GM12878 (cell line): ENCODE measurements around the gene UGGT2. TPM values are rescaled to one million over a fixed set of nuclear protein-coding genes. Genes with fewer than 3 reads are reported as not detected.

ENCODE experiments used
- ATAC-seq: fragments of 200-7000 bp; cut with Tn5 transposase; 3 replicates; pipeline ENCODE4 v1.9.1; 2020; ENCODE audit warnings: mild to moderate bottlenecking, moderate library complexity
- BruUV-seq: library from RNA; stranded (reverse); fragments of 400-500 nt; replicated peaks from 2 replicates; lab custom pipeline; 2021; lab: Mats Ljungman, UMichigan
- CTCF ChIA-PET: fragments of 300-600 bp; sonication (Branson Sonifier 250); formaldehyde crosslinking; extraction: SDS; loops from one replicate; lab custom pipeline; 2021; ENCODE audit warnings: inconsistent platforms; lab: Yijun Ruan, JAX
- POLR2A ChIA-PET: fragments of 350-600 bp; formaldehyde crosslinking; extraction: SDS; loops from one replicate; lab custom pipeline; 2021; ENCODE audit warnings: inconsistent platforms; lab: Charles Lee
- RAD21 ChIA-PET: fragments of 300-600 bp; sonication (Branson Sonifier 250); formaldehyde crosslinking; loops from one replicate; lab custom pipeline; 2023; ENCODE audit warnings: antibody characterized with exemption; ENCODE audit not compliant: unreplicated experiment; lab: Charles Lee
- SMC1A ChIA-PET: fragments of 300-600 bp; sonication (Branson Sonifier 250); formaldehyde crosslinking; loops from one replicate; lab custom pipeline; 2023; ENCODE audit not compliant: unreplicated experiment, uncharacterized antibody; lab: Charles Lee
- DNase-seq: peaks from one replicate; pipeline ENCODE4 v3.0.0-alpha.2; 2011; ENCODE audit warnings: low read depth, low spot score
- FAIRE-seq: peaks from 3 replicates; lab custom pipeline; 2011; peaks lifted over from hg19 to GRCh38; lab: Jason Lieb, UNC
- H2AFZ ChIP-seq: 2 replicates; pipeline ENCODE4 v1.6.0; 2011; ENCODE audit warnings: low read depth, low read length, control low read depth; ENCODE audit not compliant: control insufficient read depth
- H3K27ac ChIP-seq: 2 replicates; pipeline ENCODE4 v1.5.1; 2011; ENCODE audit warnings: control low read depth; ENCODE audit not compliant: control insufficient read depth, insufficient read depth
- H3K27me3 ChIP-seq, 2 experiments: replicated peaks in 1 of 2; 2 replicates each; pipeline versions ENCODE4 v1.6.0 to v1.6.1; 2011; ENCODE audit warnings: low read length in 1 of 2; ENCODE audit not compliant: control insufficient read depth in 2 of 2, insufficient read depth in 2 of 2
- H3K36me3 ChIP-seq, 2 experiments: 2 replicates each; pipeline ENCODE4 v1.5.1; 2011; ENCODE audit warnings: low read length in 1 of 2; ENCODE audit not compliant: control insufficient read depth in 2 of 2, insufficient read depth in 2 of 2
- H3K4me1 ChIP-seq: 2 replicates; pipeline ENCODE4 v1.6.1; 2011; ENCODE audit warnings: mild to moderate bottlenecking, low read length, moderate library complexity, mixed read lengths; ENCODE audit not compliant: control insufficient read depth, insufficient read depth
- H3K4me2 ChIP-seq: 2 replicates; pipeline ENCODE4 v1.6.0; 2011; ENCODE audit warnings: control low read depth; ENCODE audit not compliant: control insufficient read depth, insufficient read depth
- H3K4me3 ChIP-seq: fragments of 200-600 bp; sonication (generic); 2 replicates; pipeline ENCODE4 v1.5.1; 2016
- H3K79me2 ChIP-seq: 2 replicates; pipeline ENCODE4 v1.6.0; 2011; ENCODE audit warnings: low read length; ENCODE audit not compliant: control insufficient read depth, insufficient read depth
- H3K9ac ChIP-seq: 2 replicates; pipeline ENCODE4 v1.8.0; 2011; ENCODE audit warnings: low read length, control low read depth, mixed read lengths; ENCODE audit not compliant: control insufficient read depth, insufficient read depth
- H3K9me3 ChIP-seq: replicated peaks from 3 replicates; pipeline ENCODE4 v1.5.1; 2011; ENCODE audit warnings: mild to moderate bottlenecking, low read length; ENCODE audit not compliant: control insufficient read depth, insufficient read depth
- H4K20me1 ChIP-seq: 2 replicates; pipeline ENCODE4 v1.6.0; 2011; ENCODE audit not compliant: control insufficient read depth, insufficient read depth
- E4F1 ChIP-seq: fragments of 450-650 bp; IDR thresholded peaks from 2 replicates; pipeline ENCODE4 v1.6.1; 2018; ENCODE audit warnings: borderline replicate concordance, mild to moderate bottlenecking; ENCODE audit not compliant: partially characterized antibody
- IRF5 ChIP-seq: fragments of 450-650 bp; IDR thresholded peaks from 2 replicates; pipeline ENCODE4 v1.6.1; 2017; ENCODE audit warnings: borderline replicate concordance
- MEF2B ChIP-seq: fragments of 450-650 bp; IDR thresholded peaks from 2 replicates; pipeline ENCODE4 v1.6.1; 2018; ENCODE audit warnings: mild to moderate bottlenecking, moderate library complexity; ENCODE audit not compliant: partially characterized antibody, poor library complexity, severe bottlenecking
- SMAD1 ChIP-seq: fragments of 450-650 bp; IDR thresholded peaks from 2 replicates; pipeline ENCODE4 v1.6.1; 2018; ENCODE audit warnings: mild to moderate bottlenecking, low read depth; ENCODE audit not compliant: partially characterized antibody
- SREBF1 ChIP-seq: IDR thresholded peaks from 2 replicates; pipeline ENCODE4 v1.6.1; 2012; ENCODE audit warnings: mild to moderate bottlenecking, low read length
- TBL1XR1 ChIP-seq: IDR thresholded peaks from 2 replicates; pipeline ENCODE4 v1.6.1; 2012; ENCODE audit warnings: low read depth, low read length, improper control_type of control experiment
- ZNF687 ChIP-seq: fragments of 450-650 bp; IDR thresholded peaks from 2 replicates; pipeline ENCODE4 v1.6.1; 2017; ENCODE audit warnings: mild to moderate bottlenecking, moderate library complexity
- ZZZ3 ChIP-seq: IDR thresholded peaks from 2 replicates; pipeline ENCODE4 v1.6.1; 2011; ENCODE audit warnings: low read depth; ENCODE audit not compliant: control insufficient read depth, insufficient read length
- WGBS: methylation state at CpG from one replicate; pipeline ENCODE4 v1.1.6; 2016; ENCODE audit warnings: low lambda C conversion rate; ENCODE audit not compliant: insufficient replicate concordance, insufficient coverage; ENCODE audit errors: missing lambda C conversion rate; 5-methylcytosine and 5-hydroxymethylcytosine counted together
- in situ Hi-C: fragments of 300-500 bp; cut with MboI; formaldehyde crosslinking; loops from 9 replicates; pipeline ENCODE4 v1.14.3; 2018; ENCODE audit warnings: mixed read lengths
- intact Hi-C: fragments of 100-400 bp; cut with micrococcal nuclease; formaldehyde crosslinking; loops from one replicate; pipeline ENCODE4 v1.14.2; 2022; ENCODE audit not compliant: unreplicated experiment
- polyA plus RNA-seq, 11 experiments: library from polyadenylated mRNA; depleted of rRNA in 4 of 11; unstranded in 6 of 11; stranded (reverse) in 5 of 11; fragments of >200 nt; fragmentation: Nextera tagmentation in 4 of 11; fragmentation: Illumina TruSeq in 1 of 11; extraction: Ambion mirVana in 4 of 11; extraction: Trizol in 1 of 11; gene quantifications; 1 replicate in 1 of 11; 2 replicates in 10 of 11; pipeline versions ENCODE4 v1.2.1 to v1.2.3, GENCODE V29; 2011 to 2016; ENCODE audit warnings: inconsistent platforms in 2 of 11, missing spikeins in 2 of 11, low read depth in 1 of 11
- total RNA-seq, 4 experiments: library from RNA; depleted of rRNA in 3 of 4; stranded (reverse); fragments of >200 nt in 3 of 4; fragmentation: Illumina TruSeq in 1 of 4; extraction: Trizol in 1 of 4; gene quantifications; 2 replicates each; pipeline versions ENCODE4 v1.2.1 to v1.2.3, GENCODE V29; 2013 to 2021

UGGT2 gene
- total and polyA plus RNA-seq, 10 of the 15 experiments (the other 5 are each of a cell fraction or from before 2014, with no cell fraction given): 4.9 to 29.0 (median 17.3) TPM

GRCh38 chr13:95954266-95954665 lies 98.9 kb downstream of the UGGT2 start:
- Histone ChIP-seq H3K27me3 (no peaks in the 10 kb centered on the region), H3K9me3 (peaks cover 11% of the 10 kb centered on the region), H3K4me2 (no peak overlapping the region), H3K9ac (no peak overlapping the region), H3K79me2 (no peaks in the 10 kb centered on the region), H3K4me3 (no peak overlapping the region), H2AFZ (no peak overlapping the region), H3K36me3 (peaks cover 0 to 3% of the 10 kb centered on the region in 2 experiments; a peak in 1 of 4 replicates), H3K27ac (no peak overlapping the region), H4K20me1 (no peaks in the 10 kb centered on the region), H3K4me1 (no peaks in the 10 kb centered on the region)
- ChIA-PET CTCF (no interaction called here), POLR2A (no interaction called here), SMC1A (no interaction called here), RAD21 (no interaction called here)
- DNase-seq (no peak), FAIRE-seq (no peak), ATAC-seq (no peak)
- no TSS peak for BruUV-seq
- intact Hi-C loops: no loop called here
- TF ChIP-seq SMAD1 (no peak), E4F1 (no peak)
- in situ Hi-C loops: no loop called here

GRCh38 chr13:95950103-95950502 lies 103.1 kb downstream of the UGGT2 start:
- POLR2A ChIA-PET: no interaction called here

More at GRCh38 chr13:95950103-95950502, 103.1 kb downstream of the UGGT2 start:
- ATAC-seq (no peak), DNase-seq (no peak), FAIRE-seq (no peak)
- no peaks in the 10 kb centered on the region for H4K20me1 ChIP-seq
- H3K4me3 ChIP-seq: no peak overlapping the region
- no peak for TF ChIP-seq ZNF687
- TF ChIP-seq ZZZ3: no peak
- no peak for TF ChIP-seq SREBF1
- no peak for TF ChIP-seq IRF5
- TF ChIP-seq TBL1XR1: no peak
- TF ChIP-seq MEF2B: no peak
- SMC1A ChIA-PET: no interaction called here
- no peaks in the 10 kb centered on the region for H3K79me2 ChIP-seq
- H3K27ac ChIP-seq: no peak overlapping the region
- H3K9ac ChIP-seq: no peak overlapping the region
- WGBS: 94% methylated on average over 1 of the region's 1 CpG
- no TSS peak for BruUV-seq
- intact Hi-C loops: no loop called here
- H3K4me1 ChIP-seq: no peaks in the 10 kb centered on the region
- CTCF ChIA-PET: interaction anchor here (0.7 kb wide), 1 partner anchor 153 kb away, joined by 3 read pairs; no protein-coding TSS in a partner anchor
- in situ Hi-C loops: no loop called here
- H3K4me2 ChIP-seq: no peak overlapping the region
- no peak overlapping the region for H2AFZ ChIP-seq
- H3K36me3 ChIP-seq: no peaks in the 10 kb centered on the region
- peaks cover 9% of the 10 kb centered on the region; the same call in 2 of the 3 replicates for H3K9me3 ChIP-seq
- RAD21 ChIA-PET: no interaction called here
- no peaks in the 10 kb centered on the region for H3K27me3 ChIP-seq
